ENCODE measurements around the gene BLCAP.

GRCh38 chr20:37531856-37532255 is 4.2 kb upstream of the BLCAP start:
- no peak for TF ChIP-seq CTCF (IDR thresholded peaks at IDR 0.05; ENCODE audit: low read depth, low read length, poor library complexity, severe bottlenecking)
- TF ChIP-seq EZH2phosphoT487 (IDR thresholded peaks at IDR 0.05; ENCODE audit: borderline replicate concordance, low read length): no peak
